Left ventricle myocardium inferior (tissue), 1 donor: ENCODE data around the gene BCAS3. TPM values are rescaled to one million over a fixed set of nuclear protein-coding genes. Genes with fewer than 3 reads are reported as not detected.

ENCODE experiments used
- DNase-seq: peaks from one replicate; pipeline ENCODE4 v3.0.0-alpha.2; 2020
- H3K27ac ChIP-seq: fragments of 200-600 bp; replicated peaks from 2 replicates; pipeline ENCODE4 v1.8.0; 2021
- H3K27me3 ChIP-seq: fragments of 200-600 bp; 2 replicates; pipeline ENCODE4 v1.8.0; 2021; ENCODE audit warnings: low read depth
- H3K36me3 ChIP-seq: fragments of 200-600 bp; 2 replicates; pipeline ENCODE4 v1.8.0; 2021
- H3K4me1 ChIP-seq: fragments of 200-600 bp; 2 replicates; pipeline ENCODE4 v1.8.0; 2021
- H3K4me3 ChIP-seq: fragments of 200-600 bp; 2 replicates; pipeline ENCODE4 v1.8.0; 2021; ENCODE audit warnings: mild to moderate bottlenecking, moderate library complexity
- H3K9me3 ChIP-seq: fragments of 200-600 bp; replicated peaks from 2 replicates; pipeline ENCODE4 v1.8.0; 2021
- CTCF ChIP-seq: fragments of 200-600 bp; IDR thresholded peaks from 2 replicates; pipeline ENCODE4 v1.8.0; 2021; ENCODE audit warnings: antibody characterized with exemption, mild to moderate bottlenecking, borderline replicate concordance
- intact Hi-C: fragments of 100-400 bp; cut with micrococcal nuclease; formaldehyde crosslinking; loops from one replicate; pipeline ENCODE4 v1.11.0; 2022
- total RNA-seq: library from RNA; stranded (reverse); fragmentation: NEBNext Ultra II Directional; extraction: Animal tissue kit (Norgen Biotek cat#: 25700); gene quantifications from one replicate; pipeline ENCODE4 v1.2.1, GENCODE V29; 2021
- donor health status: DM: no; HTN: yes; CAD: no; lungs with severe emphysema.

BCAS3 gene
- total RNA-seq, 1 donor from 2014 or later = 16.5 TPM

DNA sequence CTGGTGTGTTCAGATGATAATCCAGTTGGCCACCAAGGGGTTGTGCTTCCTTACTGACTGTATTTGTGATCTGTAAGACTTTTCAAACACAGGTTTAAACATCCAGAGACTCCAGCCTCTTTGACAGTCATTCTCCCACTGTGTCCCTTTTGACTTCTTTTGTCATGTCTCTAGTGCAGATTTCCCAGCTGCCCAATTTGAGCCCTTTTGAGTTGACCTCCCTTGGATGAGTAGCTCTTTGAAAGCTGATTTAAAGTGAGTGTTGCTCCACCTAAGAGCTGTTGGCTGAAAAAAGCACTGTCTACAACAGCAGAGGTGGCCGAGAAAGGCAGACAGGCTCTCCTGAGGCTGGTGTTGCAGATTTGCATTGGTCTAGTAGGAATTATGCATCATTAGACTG, 533.6 kb downstream of the BCAS3 start:
- H3K27ac ChIP-seq = peak overlapping the region; percentile 76
- no peaks in the 10 kb centered on the region for H3K9me3 ChIP-seq
- no peaks in the 10 kb centered on the region for H3K36me3 ChIP-seq
- no peak for DNase-seq
- intact Hi-C loops = no loop called here
- H3K4me3 ChIP-seq = no peak overlapping the region
- no peak for TF ChIP-seq CTCF
- H3K4me1 ChIP-seq = peaks cover 19% of the 10 kb centered on the region
- no peaks in the 10 kb centered on the region for H3K27me3 ChIP-seq

DNA sequence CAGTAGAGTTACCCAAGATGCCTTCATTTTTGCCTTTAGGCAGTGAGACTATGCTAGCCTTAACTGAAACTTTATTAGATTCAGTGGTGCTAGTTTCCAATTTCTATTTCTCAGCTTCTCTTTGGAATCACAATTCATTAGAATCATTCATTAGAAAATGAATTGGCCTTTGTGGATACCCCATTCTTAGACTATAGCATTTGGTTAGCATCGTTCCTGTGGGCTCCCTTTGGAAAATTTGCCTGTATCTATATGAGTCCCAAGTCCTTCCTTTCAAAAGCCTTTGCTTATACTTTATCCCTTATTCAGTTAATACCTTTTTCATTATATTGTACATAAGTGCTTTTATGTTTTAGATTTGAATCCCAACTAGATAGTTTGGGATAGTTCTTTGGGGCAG, 535.0 kb downstream of the BCAS3 start:
- Histone ChIP-seq H3K4me1 (peaks cover 26% of the 10 kb centered on the region), H3K9me3 (no peaks in the 10 kb centered on the region), H3K27me3 (no peaks in the 10 kb centered on the region), H3K27ac (no peak overlapping the region), H3K36me3 (no peaks in the 10 kb centered on the region), H3K4me3 (no peak overlapping the region)
- TF ChIP-seq CTCF = no peak
- intact Hi-C loops = no loop called here
- DNase-seq = no peak

GRCh38 chr17:61214753-61215152, 537.1 kb downstream of the BCAS3 start:
- Histone ChIP-seq H3K4me3 (no peak overlapping the region), H3K4me1 (peaks cover 34% of the 10 kb centered on the region), H3K27ac (no peak overlapping the region), H3K27me3 (no peaks in the 10 kb centered on the region), H3K36me3 (no peaks in the 10 kb centered on the region), H3K9me3 (no peaks in the 10 kb centered on the region)
- no peak for TF ChIP-seq CTCF
- intact Hi-C loops = no loop called here
- no peak for DNase-seq

DNA sequence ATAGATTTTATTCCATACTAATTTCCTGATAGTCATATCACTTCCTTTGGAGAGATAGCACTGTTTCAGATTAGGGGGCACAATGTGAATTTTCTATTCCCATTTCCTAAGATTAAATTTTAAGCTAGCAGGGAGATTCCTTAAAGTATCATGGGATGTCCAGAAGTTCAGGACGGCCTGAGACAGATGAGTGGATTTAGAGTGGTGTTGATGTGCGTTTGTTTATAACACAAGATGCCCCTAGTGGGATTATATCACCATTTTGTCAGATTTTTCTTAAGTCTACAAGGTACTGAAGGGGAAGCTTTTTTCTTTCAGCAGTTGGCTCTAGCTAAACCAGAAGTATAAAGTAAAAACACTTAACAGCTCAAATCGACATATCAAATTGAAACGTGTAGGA, 538.4 kb downstream of the BCAS3 start:
- H3K4me1 ChIP-seq = peaks cover 28% of the 10 kb centered on the region
- H3K4me3 ChIP-seq = no peak overlapping the region
- intact Hi-C loops = no loop called here

DNA sequence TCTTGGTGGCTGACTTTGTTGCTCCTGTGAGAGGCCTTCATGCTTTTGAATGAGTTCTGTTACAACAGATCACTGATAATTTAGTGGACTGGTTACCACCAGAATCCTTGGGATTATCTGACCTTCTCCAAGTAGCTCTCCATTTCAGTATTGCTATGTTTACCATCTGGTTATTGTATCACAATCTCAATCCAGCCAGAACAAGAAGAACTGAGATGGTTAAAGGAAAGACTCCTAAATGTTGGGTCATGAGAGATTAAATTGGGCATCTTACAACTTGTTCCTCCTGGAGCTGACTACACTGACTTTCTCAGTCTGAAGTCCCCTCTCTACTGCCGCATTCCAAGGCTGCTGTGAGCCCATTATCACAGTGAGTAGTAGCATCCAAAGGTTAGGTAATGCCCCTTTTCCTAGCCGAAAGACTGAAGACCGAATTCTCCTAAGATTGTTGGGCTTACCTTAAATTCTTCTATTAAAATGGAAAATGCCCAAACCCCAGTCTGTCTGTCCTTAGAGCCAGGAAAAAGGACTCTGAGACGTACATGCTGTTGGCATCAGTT, 540.3 kb downstream of the BCAS3 start:
- Histone ChIP-seq H3K9me3 (no peaks in the 10 kb centered on the region), H3K27me3 (no peaks in the 10 kb centered on the region), H3K4me1 (peaks cover 28% of the 10 kb centered on the region), H3K36me3 (no peaks in the 10 kb centered on the region), H3K4me3 (no peak overlapping the region), H3K27ac (peak overlapping the region; percentile 70)
- no peak for TF ChIP-seq CTCF
- DNase-seq = no peak
- intact Hi-C loops = no loop called here

More for the DNA sequence above, 538.4 kb downstream of the BCAS3 start:
- no peak for TF ChIP-seq CTCF
- no peaks in the 10 kb centered on the region for H3K36me3 ChIP-seq
- DNase-seq = no peak
- no peaks in the 10 kb centered on the region for H3K9me3 ChIP-seq
- no peak overlapping the region for H3K27ac ChIP-seq
- no peaks in the 10 kb centered on the region for H3K27me3 ChIP-seq
